ENCODE results near the gene RBM4.
"Not testable (repeated sequence)": the region's sequence is repeated elsewhere in the genome, so short reads cannot be mapped to it uniquely, and the experiment has no call there.

Gene RBM4

DNA sequence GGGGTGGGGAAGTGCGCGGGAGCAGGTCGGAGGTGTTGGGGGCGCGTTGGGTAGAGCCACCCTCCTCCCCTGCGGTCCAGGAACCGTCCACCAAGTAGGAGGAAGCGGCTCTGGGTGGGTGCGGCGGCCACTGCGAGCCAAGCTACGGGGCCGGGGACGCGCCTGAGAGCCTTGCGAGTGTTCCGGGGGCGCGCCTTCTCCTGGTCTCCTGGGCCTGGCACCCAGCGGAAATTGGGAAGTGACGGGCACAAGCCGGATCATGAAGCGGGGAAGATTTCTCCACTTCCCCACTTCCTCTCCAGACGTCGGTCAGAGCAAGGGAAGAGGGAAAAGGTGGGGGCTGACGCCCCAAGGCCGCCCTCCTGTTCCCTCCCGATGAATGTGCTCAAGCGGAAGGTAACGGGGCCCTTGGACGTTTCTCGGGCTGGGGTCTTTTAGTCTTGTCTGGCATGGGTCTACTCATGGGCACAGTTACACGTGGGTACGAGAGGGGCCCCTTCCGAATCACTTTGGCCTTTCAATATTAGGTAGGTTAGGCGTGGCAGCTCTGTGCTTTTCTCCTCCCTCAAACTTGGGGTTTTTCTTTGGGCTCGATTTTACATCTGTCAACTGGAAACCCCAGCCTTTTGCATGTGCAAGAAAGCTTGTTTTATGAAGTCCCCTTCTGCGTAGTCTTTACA, 21.2 kb upstream of the RBM4 start:
- DNase-seq = no peak

DNA sequence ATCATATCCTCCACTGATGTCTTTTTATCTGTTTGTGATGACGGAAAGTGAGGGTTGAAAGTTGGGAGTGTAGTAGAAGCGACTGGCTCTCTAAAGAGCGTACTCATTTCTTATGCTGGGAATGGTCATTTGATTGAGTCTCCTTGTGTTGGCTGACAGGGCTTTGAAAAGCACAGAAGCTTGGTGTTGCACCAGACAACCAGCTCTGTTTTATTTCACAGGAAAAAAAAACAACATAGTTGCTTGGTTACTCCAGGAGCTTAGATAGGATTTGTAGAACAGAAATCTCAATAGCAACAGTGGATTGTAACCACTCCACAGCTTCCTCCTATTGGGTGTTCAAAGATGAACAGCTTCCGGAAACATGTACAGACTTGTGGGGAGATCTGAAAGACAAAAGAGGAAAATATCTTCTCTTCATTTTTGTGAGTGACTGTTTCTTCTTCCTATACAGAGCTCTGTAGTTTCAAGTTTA, 19.4 kb upstream of the RBM4 start:
- no peak for DNase-seq

DNA sequence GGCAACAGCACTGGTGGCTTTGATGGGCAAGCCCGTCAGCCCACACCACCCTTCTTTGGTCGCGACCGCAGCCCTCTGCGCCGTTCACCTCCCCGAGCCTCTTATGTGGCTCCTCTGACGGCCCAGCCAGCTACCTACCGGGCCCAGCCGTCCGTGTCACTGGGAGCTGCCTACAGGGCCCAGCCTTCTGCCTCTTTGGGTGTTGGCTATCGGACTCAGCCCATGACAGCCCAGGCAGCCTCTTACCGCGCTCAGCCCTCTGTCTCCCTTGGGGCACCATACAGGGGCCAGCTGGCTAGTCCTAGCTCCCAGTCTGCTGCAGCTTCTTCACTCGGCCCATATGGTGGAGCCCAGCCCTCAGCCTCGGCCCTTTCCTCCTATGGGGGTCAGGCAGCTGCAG, 14.1 kb upstream of the RBM4 start:
- no peak for DNase-seq

DNA sequence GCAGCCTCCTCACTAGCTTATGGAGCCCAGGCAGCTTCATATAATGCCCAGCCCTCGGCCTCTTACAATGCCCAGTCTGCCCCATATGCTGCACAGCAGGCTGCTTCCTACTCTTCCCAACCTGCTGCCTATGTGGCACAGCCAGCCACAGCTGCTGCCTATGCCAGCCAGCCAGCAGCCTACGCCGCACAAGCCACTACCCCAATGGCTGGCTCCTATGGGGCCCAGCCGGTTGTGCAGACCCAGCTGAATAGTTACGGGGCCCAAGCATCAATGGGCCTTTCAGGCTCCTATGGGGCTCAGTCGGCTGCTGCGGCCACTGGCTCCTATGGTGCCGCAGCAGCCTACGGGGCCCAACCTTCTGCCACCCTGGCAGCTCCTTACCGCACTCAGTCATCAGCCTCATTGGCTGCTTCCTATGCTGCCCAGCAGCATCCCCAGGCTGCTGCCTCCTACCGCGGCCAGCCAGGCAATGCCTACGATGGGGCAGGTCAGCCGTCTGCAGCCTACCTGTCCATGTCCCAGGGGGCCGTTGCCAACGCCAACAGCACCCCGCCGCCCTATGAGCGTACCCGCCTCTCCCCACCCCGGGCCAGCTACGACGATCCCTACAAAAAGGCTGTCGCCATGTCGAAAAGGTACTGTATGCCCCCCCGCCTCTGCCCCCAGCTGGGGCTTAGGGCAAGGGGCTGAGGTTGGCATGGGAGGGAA, 13.3 kb upstream of the RBM4 start:
- DNase-seq = no peak

DNA sequence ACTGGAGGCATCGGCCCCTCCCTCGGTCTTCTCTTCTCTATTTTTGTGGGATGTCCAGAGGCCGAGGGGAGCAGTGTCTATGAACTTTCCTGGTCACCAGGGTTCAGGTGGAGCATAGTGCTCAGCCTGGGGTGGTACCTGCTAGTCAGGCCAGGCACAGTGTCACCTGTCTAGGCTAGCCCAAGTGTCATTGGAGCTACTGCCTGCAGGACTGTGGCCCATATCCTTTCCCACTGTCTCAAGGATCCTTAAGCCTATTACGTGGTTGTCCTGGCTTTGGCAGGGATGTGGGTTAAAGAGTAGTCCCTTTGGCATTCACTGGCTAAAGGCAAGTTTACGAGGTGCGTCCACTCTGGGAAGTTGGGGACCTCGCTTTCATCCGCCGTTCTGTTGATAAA, 12.8 kb upstream of the RBM4 start:
- DNase-seq = no peak

DNA sequence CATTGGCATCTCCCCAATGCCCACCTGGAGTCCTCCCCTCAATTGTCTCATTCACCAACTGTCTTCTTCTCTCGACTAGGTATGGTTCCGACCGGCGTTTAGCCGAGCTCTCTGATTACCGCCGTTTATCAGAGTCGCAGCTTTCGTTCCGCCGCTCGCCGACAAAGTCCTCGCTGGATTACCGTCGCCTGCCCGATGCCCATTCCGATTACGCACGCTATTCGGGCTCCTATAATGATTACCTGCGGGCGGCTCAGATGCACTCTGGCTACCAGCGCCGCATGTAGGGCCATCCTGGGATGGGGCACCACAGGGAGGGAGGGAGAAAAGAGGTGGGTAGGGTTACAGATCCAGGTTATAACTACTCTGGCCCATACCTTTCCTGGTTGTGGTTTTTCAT, 12.1 kb upstream of the RBM4 start:
- no peak for DNase-seq

DNA sequence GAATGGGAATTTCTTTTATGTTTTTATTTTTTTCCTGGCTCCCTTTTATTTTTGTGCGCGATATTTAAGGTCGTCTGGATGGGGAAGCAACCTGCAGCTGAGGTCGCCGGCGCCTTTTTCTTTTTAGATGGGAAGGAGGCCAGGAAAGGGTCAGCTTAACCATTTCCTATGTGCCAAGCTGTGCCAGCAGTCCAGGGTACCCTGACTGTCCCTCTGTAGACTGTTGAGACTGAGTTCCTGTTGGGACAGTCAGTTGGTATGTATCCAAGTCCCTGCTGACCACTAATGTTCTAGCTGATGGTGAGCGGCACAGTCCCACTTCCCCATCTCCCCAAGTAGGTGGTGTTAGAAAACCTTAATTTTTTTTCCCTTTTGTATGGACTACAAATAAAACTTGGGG, 11.6 kb upstream of the RBM4 start:
- DNase-seq = no peak

DNA sequence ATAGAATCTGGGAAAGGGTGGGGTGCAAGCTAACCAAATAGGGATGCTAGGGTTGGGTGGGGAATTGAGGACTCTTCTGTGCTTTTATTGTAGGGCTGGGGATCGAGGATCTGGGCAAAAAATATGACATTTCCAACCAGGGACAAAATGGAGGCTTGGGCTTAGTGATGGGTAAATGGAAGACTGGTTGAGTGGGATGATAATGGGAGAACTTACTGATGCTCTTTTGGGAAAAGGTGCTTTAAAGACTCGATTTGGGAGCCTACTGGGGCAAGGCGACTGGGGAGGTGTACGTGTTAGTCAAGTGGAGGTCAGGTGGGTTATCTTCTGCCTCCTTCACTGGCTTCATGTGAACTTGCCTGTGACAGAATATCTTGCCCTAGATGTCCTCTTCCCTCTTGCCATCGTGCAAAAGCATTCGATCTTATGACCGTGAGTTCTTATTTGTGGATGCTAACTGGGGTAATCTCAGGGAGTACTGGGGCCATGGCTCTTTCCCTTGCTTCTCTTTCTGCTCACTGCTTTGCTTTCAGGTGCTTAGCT, 10.4 kb upstream of the RBM4 start:
- DNase-seq = no peak

DNA sequence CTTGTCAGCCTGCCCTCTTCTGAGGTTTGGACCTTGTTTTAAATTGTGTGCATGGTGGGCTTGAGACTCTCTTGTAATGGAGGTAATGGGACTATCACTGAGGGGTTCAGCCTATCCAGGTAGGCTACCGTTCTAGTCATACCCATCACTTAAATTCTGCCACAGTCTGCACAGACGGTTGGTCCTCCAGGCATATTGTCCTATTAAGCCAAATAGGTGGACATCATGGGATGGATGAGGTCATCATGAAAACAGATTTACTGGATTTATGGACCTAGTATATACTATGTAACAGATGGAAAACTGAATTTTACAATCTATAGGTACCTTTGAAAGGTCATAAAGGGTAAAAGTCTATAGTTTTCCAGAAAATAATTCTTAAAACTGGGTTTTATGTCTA, 9.1 kb upstream of the RBM4 start:
- no peak for DNase-seq

DNA sequence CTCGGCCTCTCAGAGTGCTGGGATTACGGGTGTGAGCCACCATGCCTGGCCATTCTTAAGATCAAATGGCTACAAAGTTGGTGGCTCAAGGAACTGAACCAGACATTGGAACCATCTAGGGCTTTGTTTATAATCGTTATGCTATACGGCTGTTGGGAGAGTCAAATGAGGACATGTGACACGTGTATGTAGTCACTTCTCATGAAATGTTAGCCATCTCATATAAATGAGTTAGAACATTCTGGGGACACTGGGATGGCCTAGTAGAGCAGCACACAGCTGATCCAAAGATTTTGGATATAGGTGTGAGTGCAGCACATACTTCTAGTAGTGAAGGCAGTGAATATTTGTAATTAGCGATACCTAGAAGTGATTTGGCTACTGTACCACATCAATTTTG, 6.6 kb upstream of the RBM4 start:
- no peak for DNase-seq

DNA sequence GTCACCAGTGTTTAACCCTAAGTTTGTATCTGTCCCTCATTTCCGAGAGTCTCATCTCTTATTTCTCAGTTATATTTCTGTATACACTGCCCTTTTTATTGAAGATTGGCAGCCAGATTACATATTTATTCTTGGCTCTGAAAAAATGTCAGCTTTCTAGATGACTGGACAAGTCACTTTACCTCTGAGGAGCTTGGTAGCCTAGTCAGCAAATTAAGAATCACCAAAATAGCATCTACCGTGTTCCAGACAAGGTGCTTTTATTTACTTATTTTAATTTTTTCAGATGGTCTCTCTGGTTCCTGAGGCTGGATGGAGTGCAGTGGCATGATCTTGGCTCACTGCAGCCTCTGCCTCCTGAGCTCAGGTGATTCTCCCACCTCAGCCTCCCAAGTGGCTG, 5.6 kb upstream of the RBM4 start:
- DNase-seq = no peak

DNA sequence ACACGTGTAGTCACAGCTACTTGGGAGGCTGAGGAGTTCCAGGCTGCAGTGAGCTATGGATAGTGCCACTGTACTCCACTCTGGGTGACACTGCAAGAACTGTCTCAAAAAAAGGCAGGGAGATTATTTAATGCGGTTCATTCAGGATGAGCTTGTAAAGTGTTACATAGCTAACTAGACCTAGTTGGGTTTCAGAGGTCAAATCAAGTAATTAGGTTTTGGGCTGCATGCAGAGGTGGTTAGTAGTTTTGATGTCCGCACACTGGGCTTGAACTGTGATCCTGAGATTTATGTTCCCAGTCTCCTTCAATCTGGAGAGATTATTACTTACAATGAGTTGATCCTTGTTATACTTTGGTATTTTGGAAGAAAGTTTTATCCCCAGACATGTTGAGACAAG, 2.1 kb upstream of the RBM4 start:
- DNase-seq = no peak

DNA sequence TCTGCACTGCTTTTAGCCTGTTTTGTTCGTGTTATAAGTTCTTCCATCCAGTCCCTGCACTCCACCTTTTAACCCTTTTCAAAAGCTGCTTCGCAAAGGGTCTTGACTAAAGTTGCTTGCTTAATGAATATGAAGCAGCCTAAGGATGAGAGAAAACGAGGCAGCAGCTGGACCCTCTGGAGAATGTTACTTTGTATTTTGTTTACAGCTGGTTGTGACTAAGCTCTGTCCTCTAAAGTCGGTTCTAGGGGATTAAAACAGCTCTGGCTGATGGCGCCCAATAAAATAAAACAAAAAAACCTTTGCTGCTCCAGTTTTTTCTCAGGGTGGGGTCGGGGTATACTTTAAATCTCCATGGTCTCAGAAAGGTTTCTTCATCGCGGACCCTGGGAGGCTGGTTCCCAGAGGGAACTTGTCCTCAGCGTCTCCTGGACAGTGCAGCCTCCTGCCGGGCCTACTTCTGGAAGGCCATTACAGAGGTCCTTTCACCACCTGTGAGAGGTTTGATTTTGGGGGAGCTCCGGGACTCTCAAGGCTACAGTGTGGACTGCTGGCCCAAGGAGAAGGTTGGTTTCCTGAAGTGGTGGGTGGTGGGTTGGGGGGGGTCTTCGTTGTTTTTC, 836 bp upstream of the RBM4 start:
- DNase-seq = no peak

DNA sequence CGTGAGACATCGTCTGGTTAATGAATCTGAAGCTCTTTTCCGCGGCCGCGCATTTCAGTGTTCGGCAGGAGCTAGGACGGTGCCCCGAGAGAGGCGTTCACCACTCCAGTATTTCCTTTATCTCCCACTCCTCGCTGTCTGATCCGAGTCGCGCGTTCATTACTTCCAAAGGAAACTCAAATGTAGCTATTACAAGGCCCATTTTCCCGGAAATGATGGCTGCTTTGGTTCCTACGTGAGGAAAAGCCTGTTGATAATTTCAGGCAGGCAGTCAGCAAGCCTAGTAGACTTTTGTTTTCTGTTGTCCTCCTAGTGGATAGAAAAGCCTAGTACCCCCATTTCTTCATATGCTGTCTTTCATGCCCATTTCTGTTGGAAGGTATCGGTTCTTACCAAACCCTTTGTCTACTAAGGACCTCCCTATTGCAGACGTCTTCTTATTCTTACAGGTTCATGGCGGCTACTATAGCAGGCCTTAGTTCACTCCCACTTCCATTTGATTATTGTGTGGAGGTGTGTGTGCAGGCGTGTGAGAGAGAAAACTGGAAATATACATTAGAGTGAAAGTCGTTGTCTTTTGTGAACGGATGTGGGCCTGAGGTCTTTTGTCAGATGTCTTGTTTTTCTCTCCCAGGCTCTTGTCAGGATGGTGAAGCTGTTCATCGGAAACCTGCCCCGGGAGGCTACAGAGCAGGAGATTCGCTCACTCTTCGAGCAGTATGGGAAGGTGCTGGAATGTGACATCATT, 737 bp downstream of the RBM4 start:
- DNase-seq = no peak

DNA sequence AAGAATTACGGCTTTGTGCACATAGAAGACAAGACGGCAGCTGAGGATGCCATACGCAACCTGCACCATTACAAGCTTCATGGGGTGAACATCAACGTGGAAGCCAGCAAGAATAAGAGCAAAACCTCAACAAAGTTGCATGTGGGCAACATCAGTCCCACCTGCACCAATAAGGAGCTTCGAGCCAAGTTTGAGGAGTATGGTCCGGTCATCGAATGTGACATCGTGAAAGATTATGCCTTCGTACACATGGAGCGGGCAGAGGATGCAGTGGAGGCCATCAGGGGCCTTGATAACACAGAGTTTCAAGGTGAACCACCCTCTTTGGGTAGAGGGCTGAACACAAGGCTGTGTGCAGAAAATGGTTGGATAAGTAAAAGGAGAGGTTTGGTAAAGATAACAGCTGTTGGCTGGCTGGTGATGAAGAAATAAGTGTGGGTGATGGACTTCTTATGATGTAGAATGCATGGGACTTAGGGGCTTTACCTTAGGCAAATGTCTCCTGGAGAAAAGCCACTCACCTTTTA, 1.4 kb downstream of the RBM4 start:
- DNase-seq = not testable (repeated sequence)

DNA sequence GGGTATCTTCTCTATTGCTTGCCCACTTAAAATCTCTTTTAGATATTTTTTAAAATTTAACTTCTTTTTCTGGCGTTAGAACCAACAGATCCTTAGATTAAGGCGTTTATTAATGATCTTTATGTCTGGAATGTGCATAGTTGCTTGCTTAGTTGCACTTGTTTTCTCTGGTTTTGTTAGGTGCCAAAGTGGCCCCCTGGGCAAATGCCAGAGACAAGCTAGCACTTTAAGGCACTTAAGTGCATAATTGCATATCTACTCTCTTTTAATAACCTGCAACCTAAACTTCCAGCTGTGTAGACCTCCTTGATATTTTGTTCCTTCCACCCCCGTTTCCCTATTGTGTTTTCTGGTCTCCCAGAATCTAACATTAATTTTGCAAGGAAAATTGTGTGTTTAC, 3.3 kb downstream of the RBM4 start:
- DNase-seq = no peak

DNA sequence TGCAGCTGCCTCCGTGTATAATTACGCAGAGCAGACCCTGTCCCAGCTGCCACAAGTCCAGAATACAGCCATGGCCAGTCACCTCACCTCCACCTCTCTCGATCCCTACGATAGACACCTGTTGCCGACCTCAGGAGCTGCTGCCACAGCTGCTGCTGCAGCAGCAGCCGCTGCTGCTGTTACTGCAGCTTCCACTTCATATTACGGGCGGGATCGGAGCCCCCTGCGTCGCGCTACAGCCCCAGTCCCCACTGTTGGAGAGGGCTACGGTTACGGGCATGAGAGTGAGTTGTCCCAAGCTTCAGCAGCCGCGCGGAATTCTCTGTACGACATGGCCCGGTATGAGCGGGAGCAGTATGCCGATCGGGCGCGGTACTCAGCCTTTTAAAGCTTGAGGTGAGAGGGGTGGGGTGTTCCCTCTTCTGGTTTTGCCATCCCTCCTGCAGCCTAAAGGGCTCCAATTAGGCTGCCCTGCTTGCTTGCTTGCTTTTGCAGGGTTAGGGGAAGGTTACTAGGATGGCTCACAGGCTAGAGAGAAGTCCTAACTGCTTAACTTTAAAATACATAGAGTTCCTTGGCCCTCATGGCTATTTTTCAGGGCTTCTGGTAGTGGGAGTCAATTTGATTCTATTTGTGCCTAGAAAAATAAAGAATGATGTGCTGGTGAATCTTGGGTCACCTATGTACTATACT, 5.4 kb downstream of the RBM4 start:
- DNase-seq = no peak

DNA sequence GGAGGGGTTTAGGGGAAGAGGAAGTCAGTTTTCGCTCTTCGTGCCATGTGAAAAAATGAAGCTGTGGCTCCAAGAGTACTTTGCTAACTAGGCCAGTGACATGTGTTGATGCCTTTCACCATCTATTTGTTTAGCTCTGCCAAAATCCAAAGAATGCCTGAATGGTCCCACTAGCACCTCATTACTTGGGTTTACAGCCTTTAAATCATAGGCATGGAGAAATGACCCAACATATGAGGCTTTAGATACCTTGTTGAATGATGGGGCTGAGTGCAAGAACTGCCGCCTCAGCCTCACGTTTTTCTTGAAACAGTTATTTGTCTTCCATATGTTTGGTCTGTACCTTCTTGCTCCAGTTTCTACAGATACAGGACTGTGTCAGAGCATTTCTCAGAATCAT, 8.3 kb downstream of the RBM4 start:
- DNase-seq = no peak

DNA sequence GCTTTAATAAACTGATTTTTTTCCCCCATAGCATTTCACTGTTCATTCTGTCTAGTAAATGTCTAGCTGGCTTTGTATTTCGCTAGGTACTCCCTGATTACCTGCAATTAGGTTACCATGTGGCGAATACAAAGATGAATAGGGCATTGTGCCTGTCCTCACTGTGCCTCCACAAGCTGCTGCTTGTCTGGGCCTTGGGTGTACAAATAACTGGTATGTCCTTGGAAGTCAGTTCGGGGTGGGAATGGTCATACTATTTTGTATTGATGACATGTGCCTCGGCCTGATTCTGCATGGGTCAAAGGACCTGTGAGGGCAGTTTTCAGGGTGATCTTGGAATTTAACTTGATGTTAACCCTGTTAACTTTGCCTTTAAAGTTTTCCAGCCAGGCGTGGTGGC, 11.4 kb downstream of the RBM4 start:
- DNase-seq = no peak

DNA sequence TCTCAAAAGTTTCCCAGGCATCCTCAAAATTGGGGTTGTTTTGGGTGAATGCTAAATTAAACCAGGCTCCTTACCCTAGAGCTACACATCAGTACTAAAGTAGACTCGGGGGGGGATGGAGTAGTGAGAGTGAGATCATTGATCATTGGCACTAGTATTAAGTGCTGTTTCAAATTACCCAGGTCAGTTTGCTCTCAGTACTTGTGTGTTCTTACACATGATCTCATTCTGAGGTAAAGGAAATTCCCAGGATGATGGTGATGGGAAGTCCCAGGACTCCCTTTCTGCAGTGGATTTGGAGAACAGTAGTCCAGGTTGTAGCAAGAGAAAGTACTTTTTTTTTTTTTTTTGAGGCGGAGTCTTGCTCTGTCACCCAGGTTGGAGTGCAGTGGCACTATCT, 12.5 kb downstream of the RBM4 start:
- no peak for DNase-seq

DNA sequence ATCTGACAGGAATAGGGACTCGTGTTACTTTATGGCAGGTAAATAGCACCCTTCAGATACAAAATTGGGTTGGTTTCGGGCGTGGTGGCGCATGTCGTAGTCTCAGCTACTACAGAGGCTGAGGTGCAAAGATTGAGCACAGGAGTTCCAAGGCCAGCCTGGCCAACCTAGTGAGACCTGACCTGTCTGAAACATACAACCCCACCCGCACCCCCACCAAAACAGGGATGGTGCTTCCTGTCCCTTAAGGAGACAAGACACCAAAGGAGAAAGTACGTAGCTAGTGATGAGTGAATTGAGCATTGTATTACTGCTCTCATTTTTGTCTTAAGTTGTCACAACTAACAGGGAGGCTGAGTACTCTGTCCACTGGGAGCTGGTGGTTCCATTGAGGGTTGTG, 14.1 kb downstream of the RBM4 start:
- DNase-seq = no peak

DNA sequence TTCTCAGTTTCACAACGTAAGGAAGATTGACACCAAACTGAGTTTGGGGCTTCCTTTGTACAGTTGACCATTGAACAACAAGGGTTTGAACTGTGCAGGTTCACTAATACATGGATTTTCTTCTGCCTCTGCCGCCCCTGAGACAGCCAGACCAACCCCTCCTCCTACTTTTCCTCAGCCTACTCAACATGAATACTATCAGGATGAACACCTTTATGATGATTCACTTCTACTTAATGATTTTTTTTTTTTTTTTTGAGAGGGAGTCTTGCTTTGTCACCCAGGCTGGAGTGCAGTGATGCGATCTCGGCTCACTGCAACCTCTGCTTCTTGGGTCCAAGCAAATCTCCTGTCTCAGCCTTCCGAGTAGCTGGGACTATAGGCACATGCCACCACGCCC, 14.6 kb downstream of the RBM4 start:
- DNase-seq = no peak

DNA sequence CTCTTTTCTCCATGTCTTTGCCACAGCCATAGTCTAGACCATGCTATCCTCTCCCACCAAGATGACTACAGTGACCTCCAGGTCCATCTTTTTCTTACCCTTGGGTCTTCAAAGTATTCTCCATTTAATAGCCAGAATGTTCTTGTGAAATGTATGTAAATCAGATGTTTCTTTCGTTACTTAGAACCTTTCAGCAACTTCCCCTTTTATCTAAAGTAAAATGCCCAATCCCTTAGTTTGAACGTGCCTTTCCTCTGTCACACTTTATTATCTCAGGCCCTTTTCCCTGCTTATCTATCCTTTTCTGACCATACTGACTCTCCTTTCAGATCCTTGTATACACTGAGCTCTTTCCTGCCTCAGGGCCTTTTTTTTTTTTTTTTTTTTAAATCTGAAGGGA, 21.3 kb downstream of the RBM4 start:
- no peak for DNase-seq
